Mesendoderm (in vitro differentiated cells): Measurements from ENCODE around the gene ZBTB24.

Experiments used
- DNase-seq: peaks from one replicate; pipeline ENCODE4 v3.0.0; 2013
- H2AK5ac ChIP-seq: 2 replicates; pipeline ENCODE4 v1.6.1; 2013; ENCODE audit warnings: low read length, inconsistent platforms
- H2BK120ac ChIP-seq: 2 replicates; pipeline ENCODE4 v1.6.1; 2013; ENCODE audit warnings: low read depth, mild to moderate bottlenecking, low read length, moderate library complexity, mixed read lengths
- H2BK15ac ChIP-seq: replicated peaks from 2 replicates; pipeline ENCODE4 v1.6.1; 2013; ENCODE audit warnings: low read depth, mild to moderate bottlenecking, moderate library complexity
- H2BK5ac ChIP-seq: 2 replicates; pipeline ENCODE4 v1.6.1; 2013; ENCODE audit warnings: low read length, inconsistent platforms
- H3K18ac ChIP-seq: 2 replicates; pipeline ENCODE4 v1.6.1; 2013; ENCODE audit warnings: mild to moderate bottlenecking, low read length, mixed read lengths
- H3K23ac ChIP-seq: one replicate; pipeline ENCODE4 v1.6.1; 2013; ENCODE audit warnings: low read length
- H3K27ac ChIP-seq: 2 replicates; pipeline ENCODE4 v1.5.1; 2013; ENCODE audit warnings: low read depth, mild to moderate bottlenecking, inconsistent platforms, low read length, moderate library complexity
- H3K27me3 ChIP-seq: 2 replicates; pipeline ENCODE4 v1.6.1; 2013; ENCODE audit warnings: low read length, control low read depth, mild to moderate bottlenecking, inconsistent platforms; ENCODE audit not compliant: insufficient read depth, poor library complexity
- H3K36me3 ChIP-seq: 2 replicates; pipeline ENCODE4 v1.6.1; 2013; ENCODE audit warnings: low read length, inconsistent platforms; ENCODE audit not compliant: control insufficient read depth, insufficient read depth
- H3K4ac ChIP-seq: one replicate; pipeline ENCODE4 v1.6.1; 2013; ENCODE audit warnings: low read depth, mild to moderate bottlenecking, low read length, moderate library complexity
- H3K4me1 ChIP-seq: 2 replicates; pipeline ENCODE4 v1.6.1; 2013; ENCODE audit warnings: low read depth, low read length, inconsistent platforms; ENCODE audit not compliant: control insufficient read depth
- H3K4me2 ChIP-seq: 2 replicates; pipeline ENCODE4 v1.6.1; 2013; ENCODE audit warnings: low read length
- H3K4me3 ChIP-seq: 2 replicates; pipeline ENCODE4 v1.5.1; 2013; ENCODE audit warnings: mild to moderate bottlenecking, low read length
- H3K56ac ChIP-seq: one replicate; pipeline ENCODE4 v1.6.1; 2013; ENCODE audit warnings: low read length
- H3K79me1 ChIP-seq: 2 replicates; pipeline ENCODE4 v1.6.1; 2013; ENCODE audit warnings: low read length, inconsistent platforms
- H3K79me2 ChIP-seq: 2 replicates; pipeline ENCODE4 v1.6.1; 2013; ENCODE audit warnings: mild to moderate bottlenecking, low read length; ENCODE audit not compliant: control insufficient read depth, insufficient read depth
- H3K9ac ChIP-seq: 2 replicates; pipeline ENCODE4 v1.6.1; 2013; ENCODE audit warnings: low read length, inconsistent platforms
- H4K5ac ChIP-seq: one replicate; pipeline ENCODE4 v1.6.1; 2013; ENCODE audit warnings: low read length
- H4K8ac ChIP-seq: one replicate; pipeline ENCODE4 v1.6.1; 2013; ENCODE audit warnings: low read depth, mild to moderate bottlenecking, control low read depth, low read length, moderate library complexity
- WGBS: extraction: QIAGEN DNeasy Blood & Tissue Kit; methylation state at CpG from one replicate; pipeline ENCODE4 v1.1.7; 2013; ENCODE audit warnings: low lambda C conversion rate, missing lambda C conversion rate; ENCODE audit not compliant: insufficient coverage; ENCODE audit errors: extremely low coverage; 5-methylcytosine and 5-hydroxymethylcytosine counted together

Gene ZBTB24

GRCh38 chr6:109447878-109448555 is 35.0 kb downstream of the ZBTB24 start:
- no peak overlapping the region for H3K27ac ChIP-seq
- H2BK120ac ChIP-seq: no peak overlapping the region

GRCh38 chr6:109447087-109447486 is 35.9 kb downstream of the ZBTB24 start:
- H3K9ac ChIP-seq: no peak overlapping the region
- H2BK120ac ChIP-seq: no peak overlapping the region
- no peak overlapping the region for H2AK5ac ChIP-seq
- H3K56ac ChIP-seq: no peak overlapping the region
- no peak overlapping the region for H4K5ac ChIP-seq
- H3K4me2 ChIP-seq: no peak overlapping the region
- no peak overlapping the region for H3K4ac ChIP-seq
- DNase-seq: no peak
- H3K27me3 ChIP-seq: no peaks in the 10 kb centered on the region
- H3K79me1 ChIP-seq: no peaks in the 10 kb centered on the region
- H3K4me1 ChIP-seq: peaks cover 2% of the 10 kb centered on the region
- no peak overlapping the region for H2BK5ac ChIP-seq
- no peak overlapping the region for H3K18ac ChIP-seq
- no peak overlapping the region for H3K4me3 ChIP-seq
- no CpG with 5 or more reads among the region's 10 CpGs for WGBS
- no peak overlapping the region for H2BK15ac ChIP-seq
- no peaks in the 10 kb centered on the region for H3K79me2 ChIP-seq
- no peak overlapping the region for H3K27ac ChIP-seq
- no peak overlapping the region for H4K8ac ChIP-seq
- no peak overlapping the region for H3K23ac ChIP-seq
- H3K36me3 ChIP-seq: peaks cover 14% of the 10 kb centered on the region

More at GRCh38 chr6:109447878-109448555, 35.0 kb downstream of the ZBTB24 start:
- Histone ChIP-seq H3K4me3 (no peak overlapping the region), H3K36me3 (peaks cover 14% of the 10 kb centered on the region), H3K27me3 (no peaks in the 10 kb centered on the region), H3K9ac (no peak overlapping the region), H3K4me2 (no peak overlapping the region), H4K8ac (no peak overlapping the region), H3K56ac (no peak overlapping the region), H2BK5ac (no peak overlapping the region), H3K79me2 (no peaks in the 10 kb centered on the region), H3K4me1 (no peaks in the 10 kb centered on the region), H2AK5ac (no peak overlapping the region), H3K18ac (no peak overlapping the region), H3K4ac (no peak overlapping the region), H4K5ac (no peak overlapping the region), H3K23ac (no peak overlapping the region), H3K79me1 (no peaks in the 10 kb centered on the region), H2BK15ac (no peak overlapping the region)
- peak; percentile 39 for DNase-seq
- no CpG with 5 or more reads among the region's 8 CpGs for WGBS

GRCh38 chr6:109446541-109446940 is 36.5 kb downstream of the ZBTB24 start:
- Histone ChIP-seq H3K79me2 (no peaks in the 10 kb centered on the region), H4K5ac (no peak overlapping the region), H2AK5ac (no peak overlapping the region), H4K8ac (no peak overlapping the region), H3K4ac (no peak overlapping the region), H2BK120ac (no peak overlapping the region), H3K18ac (no peak overlapping the region), H3K56ac (no peak overlapping the region), H3K27ac (no peak overlapping the region), H3K4me2 (no peak overlapping the region), H2BK15ac (no peak overlapping the region), H3K4me1 (peaks cover 3% of the 10 kb centered on the region), H3K36me3 (peaks cover 12% of the 10 kb centered on the region), H3K27me3 (no peaks in the 10 kb centered on the region), H3K23ac (no peak overlapping the region), H3K79me1 (peaks cover under 1% of the 10 kb centered on the region), H2BK5ac (no peak overlapping the region), H3K9ac (no peak overlapping the region), H3K4me3 (no peak overlapping the region)
- WGBS: no CpG with 5 or more reads among the region's 8 CpGs
- DNase-seq: no peak

- no peak overlapping the region for H4K8ac ChIP-seq
- H3K4me1 ChIP-seq: peaks cover 5% of the 10 kb centered on the region
- no peak overlapping the region for H3K23ac ChIP-seq
- no peak overlapping the region for H2BK15ac ChIP-seq
- DNase-seq: no peak
- no peak overlapping the region for H4K5ac ChIP-seq
- no CpG with 5 or more reads among the region's 15 CpGs for WGBS
- no peak overlapping the region for H3K56ac ChIP-seq
- peaks cover 11% of the 10 kb centered on the region for H3K36me3 ChIP-seq
- H2AK5ac ChIP-seq: no peak overlapping the region
- H3K79me2 ChIP-seq: no peaks in the 10 kb centered on the region
- H3K79me1 ChIP-seq: peaks cover 3% of the 10 kb centered on the region
- H2BK120ac ChIP-seq: no peak overlapping the region
- H3K27ac ChIP-seq: no peak overlapping the region
- no peak overlapping the region for H2BK5ac ChIP-seq
- H3K4ac ChIP-seq: no peak overlapping the region
- H3K18ac ChIP-seq: no peak overlapping the region
- H3K27me3 ChIP-seq: no peaks in the 10 kb centered on the region
- H3K4me3 ChIP-seq: no peak overlapping the region
- no peak overlapping the region for H3K4me2 ChIP-seq
- H3K9ac ChIP-seq: no peak overlapping the region
Observed at GRCh38 chr6:109446072-109446471, 36.9 kb downstream of the ZBTB24 start.

- H2AK5ac ChIP-seq: no peak overlapping the region
- peaks cover 11% of the 10 kb centered on the region for H3K36me3 ChIP-seq
- no peak overlapping the region for H2BK15ac ChIP-seq
- no peak overlapping the region for H4K8ac ChIP-seq
- no peak overlapping the region for H4K5ac ChIP-seq
- H3K4ac ChIP-seq: no peak overlapping the region
- no peak overlapping the region for H2BK5ac ChIP-seq
- H3K4me2 ChIP-seq: no peak overlapping the region
- peaks cover 3% of the 10 kb centered on the region for H3K79me1 ChIP-seq
- no peak overlapping the region for H3K4me3 ChIP-seq
- no peaks in the 10 kb centered on the region for H3K79me2 ChIP-seq
- H3K56ac ChIP-seq: no peak overlapping the region
- H3K18ac ChIP-seq: no peak overlapping the region
- H2BK120ac ChIP-seq: no peak overlapping the region
- no peak overlapping the region for H3K27ac ChIP-seq
- H3K23ac ChIP-seq: no peak overlapping the region
- no peak for DNase-seq
- peaks cover 5% of the 10 kb centered on the region for H3K4me1 ChIP-seq
- no peaks in the 10 kb centered on the region for H3K27me3 ChIP-seq
- no CpG with 5 or more reads among the region's 9 CpGs for WGBS
- H3K9ac ChIP-seq: no peak overlapping the region
Observed at GRCh38 chr6:109445382-109445781, 37.6 kb downstream of the ZBTB24 start.

DNA sequence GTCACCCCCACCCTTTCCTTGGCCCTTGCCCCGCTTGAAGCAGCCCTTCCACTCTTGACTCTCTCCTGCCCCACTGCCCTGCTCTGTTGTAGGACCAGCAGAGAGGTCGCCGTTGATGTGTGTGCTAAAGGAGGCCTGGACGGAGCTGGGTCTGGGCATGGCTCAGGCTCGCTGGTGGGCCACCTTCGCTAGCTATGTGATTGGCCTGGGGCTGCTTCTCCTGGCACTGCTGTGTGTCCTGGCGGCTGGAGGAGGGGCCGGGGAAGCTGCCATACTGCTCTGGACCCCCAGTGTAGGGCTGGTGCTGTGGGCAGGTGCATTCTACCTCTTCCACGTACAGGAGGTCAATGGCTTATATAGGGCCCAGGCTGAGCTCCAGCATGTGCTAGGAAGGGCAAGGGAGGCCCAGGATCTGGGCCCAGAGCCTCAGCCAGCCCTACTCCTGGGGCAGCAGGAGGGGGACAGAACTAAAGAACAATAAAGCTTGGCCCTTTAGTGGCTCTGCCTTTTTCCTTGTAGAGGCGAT is 39.5 kb downstream of the ZBTB24 start:
- H3K9ac ChIP-seq: no peak overlapping the region
- H3K27ac ChIP-seq: no peak overlapping the region
- H3K4ac ChIP-seq: no peak overlapping the region
- H2BK120ac ChIP-seq: no peak overlapping the region
- no peak overlapping the region for H3K4me3 ChIP-seq
- no peak overlapping the region for H2BK15ac ChIP-seq
- no peak overlapping the region for H3K4me2 ChIP-seq
- H3K36me3 ChIP-seq: peaks cover 11% of the 10 kb centered on the region
- no peak overlapping the region for H2AK5ac ChIP-seq
- H3K18ac ChIP-seq: no peak overlapping the region
- H2BK5ac ChIP-seq: no peak overlapping the region
- peaks cover 5% of the 10 kb centered on the region for H3K4me1 ChIP-seq
- no peaks in the 10 kb centered on the region for H3K79me2 ChIP-seq
- H3K27me3 ChIP-seq: no peaks in the 10 kb centered on the region
- no peak for DNase-seq
- no peak overlapping the region for H4K5ac ChIP-seq
- peaks cover 3% of the 10 kb centered on the region for H3K79me1 ChIP-seq
- no peak overlapping the region for H3K23ac ChIP-seq
- H4K8ac ChIP-seq: no peak overlapping the region
- no CpG with 5 or more reads among the region's 10 CpGs for WGBS
- no peak overlapping the region for H3K56ac ChIP-seq
